HG02938 (cell line): ENCODE measurements around the gene FGD5.

ENCODE experiments used
- ATAC-seq: cut with Tn5 transposase; IDR thresholded peaks from one replicate; pipeline ENCODE4 v1.9.1; 2021; ENCODE audit warnings: mild to moderate bottlenecking, moderate library complexity; ENCODE audit not compliant: unreplicated experiment

Gene FGD5

DNA sequence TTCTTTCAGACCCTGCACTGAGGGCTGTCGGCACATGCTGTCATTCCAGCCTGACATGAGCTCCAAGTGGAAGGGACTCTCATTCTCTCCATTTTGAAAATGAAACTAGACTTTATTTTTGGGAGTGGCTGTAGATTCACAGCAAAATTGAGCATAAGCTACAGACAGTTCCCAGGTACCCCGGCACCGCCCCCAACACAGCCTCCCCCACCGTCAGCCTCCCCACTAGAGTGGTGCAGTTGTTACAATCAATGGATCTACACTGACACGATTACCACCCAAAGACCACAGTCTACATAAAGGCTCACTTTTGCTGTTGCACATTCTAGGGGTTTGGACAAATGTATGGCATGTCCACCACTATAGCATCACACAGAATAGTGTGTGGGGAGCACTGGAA lies 29.5 kb upstream of the FGD5 start:
- no peak for ATAC-seq

DNA sequence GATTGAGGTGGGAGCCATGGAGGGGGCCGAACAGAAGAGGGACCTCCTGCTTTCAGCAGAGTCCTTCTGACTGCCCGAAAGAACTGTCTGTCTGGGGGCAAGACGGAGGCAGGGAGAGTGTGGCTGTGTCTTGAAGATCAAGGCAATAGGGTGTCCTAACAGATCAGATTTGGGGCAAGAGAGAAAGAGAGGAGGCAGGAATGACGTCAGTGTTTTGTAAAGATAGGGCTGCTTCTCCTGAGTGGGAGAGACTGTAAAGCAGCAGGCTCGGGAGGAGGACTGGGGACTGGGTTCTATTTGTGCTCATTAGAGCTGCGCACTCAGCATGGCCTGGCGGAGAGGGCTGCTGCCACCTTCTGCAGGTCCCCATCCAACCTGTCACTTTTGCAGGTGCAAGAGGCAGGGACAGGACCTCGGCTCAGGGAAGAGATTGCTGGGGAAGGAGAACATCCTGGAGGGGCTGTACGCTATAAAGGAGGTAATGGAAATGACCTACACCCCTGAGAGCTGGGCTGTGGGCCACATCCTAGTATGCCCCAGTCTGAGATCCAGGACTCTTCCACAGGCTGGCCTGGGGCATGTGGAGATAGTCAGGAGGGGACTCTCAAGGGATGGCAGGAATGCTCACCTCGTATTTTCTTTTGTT lies 29.0 kb upstream of the FGD5 start:
- ATAC-seq, result no peak

GRCh38 chr3:14791343-14791945 lies 27.3 kb upstream of the FGD5 start:
- no peak for ATAC-seq

DNA sequence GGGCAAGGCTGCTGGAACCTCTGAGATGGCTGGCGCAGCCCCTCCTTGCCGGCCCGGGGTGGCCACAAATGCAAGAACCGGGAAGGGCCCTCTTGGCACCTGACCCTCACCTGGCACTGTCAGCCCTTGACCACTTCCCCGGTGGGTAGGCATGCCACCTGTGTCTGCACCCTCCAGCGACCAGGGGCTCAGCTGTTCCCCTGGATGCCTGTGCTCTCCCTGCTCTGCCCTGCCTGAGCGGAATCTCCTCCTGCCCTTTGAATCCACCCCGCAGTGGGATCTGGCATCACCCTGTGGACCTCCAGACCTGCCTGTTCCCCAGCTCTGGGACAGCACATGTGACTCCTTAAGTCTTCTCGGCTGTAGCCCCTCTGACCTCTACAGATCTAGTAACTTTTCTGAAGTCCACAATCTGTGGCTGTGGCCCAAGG lies 26.1 kb upstream of the FGD5 start:
- ATAC-seq, result no peak

DNA sequence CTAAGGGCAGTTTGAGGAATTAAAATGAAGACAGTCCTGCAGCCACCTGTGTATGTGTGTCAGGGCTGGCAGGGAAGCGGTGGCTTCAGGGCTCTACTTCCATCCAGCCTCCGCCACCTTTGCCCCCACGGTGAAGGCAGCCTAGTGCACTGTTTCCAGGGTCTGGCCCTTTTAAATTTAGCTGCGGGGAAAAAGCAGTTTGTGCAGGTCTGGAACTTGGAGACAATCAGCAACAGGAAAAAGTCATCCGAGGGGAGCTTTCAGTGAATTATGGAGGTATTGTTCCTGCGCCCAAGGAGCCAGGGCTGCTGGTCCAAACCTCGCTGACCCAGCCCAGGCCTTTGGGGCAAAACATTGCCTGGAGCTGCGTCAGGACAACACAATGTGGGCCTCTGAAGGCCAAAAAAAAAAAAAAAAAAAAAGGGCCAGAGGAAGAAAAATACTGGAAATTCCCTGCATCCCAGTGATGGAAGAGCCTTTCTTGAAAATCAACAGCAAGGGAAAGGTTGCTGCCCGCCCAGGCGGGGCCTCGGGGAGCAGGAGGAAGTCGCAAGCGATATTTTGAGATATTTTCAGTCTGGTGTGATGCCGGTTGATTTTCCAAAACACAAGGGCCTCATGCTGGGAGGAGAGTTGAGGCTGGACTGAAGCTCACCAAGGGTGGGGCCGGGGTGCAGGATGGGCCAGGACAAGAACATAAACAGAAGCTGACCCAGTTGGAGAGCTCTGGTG lies 25.5 kb upstream of the FGD5 start:
- no peak for ATAC-seq

GRCh38 chr3:14793858-14794234 lies 24.9 kb upstream of the FGD5 start:
- ATAC-seq, result no peak

- ATAC-seq, result no peak
Observed at GRCh38 chr3:14794435-14794834, 24.3 kb upstream of the FGD5 start.

- ATAC-seq, result no peak
Observed at GRCh38 chr3:14795996-14796395, 22.8 kb upstream of the FGD5 start.

DNA sequence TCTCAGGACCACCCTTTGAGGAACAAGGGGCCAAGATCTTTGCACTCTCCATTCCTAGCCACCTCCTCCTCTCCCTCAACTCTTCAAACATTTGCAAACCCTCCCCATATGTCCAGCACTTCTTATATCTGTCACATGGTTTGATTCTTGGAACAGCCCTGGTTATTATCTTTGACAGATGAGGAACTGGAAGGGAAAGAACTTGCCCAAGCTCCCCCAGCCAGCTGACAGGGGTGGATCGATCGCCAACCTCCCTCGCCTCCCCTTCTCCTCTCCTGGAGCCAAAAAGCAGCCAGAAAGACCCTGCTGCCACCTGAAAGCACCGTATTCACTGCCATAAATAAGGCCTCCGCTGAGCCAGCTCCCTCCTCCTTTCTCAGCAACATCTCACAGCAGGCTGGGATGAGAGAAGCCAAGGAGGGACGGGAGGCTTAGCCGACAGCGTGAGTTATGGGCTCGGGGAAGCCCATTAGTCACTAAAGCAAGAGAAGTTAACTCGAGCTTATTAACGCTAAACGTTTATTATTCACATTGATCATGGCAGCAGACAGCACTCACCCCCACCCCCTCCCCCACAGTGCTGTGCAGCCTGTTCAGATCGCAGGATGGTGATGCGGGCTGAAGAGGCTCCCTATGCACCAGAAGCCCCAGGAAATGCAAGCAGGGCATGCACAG lies 22.2 kb upstream of the FGD5 start:
- ATAC-seq, result no peak

GRCh38 chr3:14797731-14798130 lies 21.0 kb upstream of the FGD5 start:
- no peak for ATAC-seq

GRCh38 chr3:14798231-14798630 lies 20.5 kb upstream of the FGD5 start:
- no peak for ATAC-seq

DNA sequence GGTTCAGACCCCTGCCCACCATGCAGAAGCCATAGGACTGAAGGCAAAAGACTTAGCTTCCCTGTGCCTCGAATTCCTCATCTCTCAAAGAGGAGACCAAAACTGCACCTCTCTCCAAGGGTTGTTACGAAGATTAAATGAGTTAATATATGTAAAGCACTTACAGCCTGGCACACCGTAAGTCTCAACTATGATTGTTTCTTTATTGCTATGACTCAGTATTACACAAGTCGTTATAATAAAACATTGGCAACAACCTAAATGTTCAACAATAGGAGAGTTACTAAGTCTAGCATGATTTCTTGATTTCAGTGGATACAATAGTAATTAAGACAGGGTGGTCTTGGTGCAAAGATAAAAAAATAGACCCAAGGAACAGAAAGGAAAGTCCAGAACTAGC lies 19.6 kb upstream of the FGD5 start:
- no peak for ATAC-seq

- no peak for ATAC-seq
Observed at GRCh38 chr3:14801031-14801430, 17.7 kb upstream of the FGD5 start.

GRCh38 chr3:14801668-14802380 lies 16.9 kb upstream of the FGD5 start:
- ATAC-seq, result no peak

DNA sequence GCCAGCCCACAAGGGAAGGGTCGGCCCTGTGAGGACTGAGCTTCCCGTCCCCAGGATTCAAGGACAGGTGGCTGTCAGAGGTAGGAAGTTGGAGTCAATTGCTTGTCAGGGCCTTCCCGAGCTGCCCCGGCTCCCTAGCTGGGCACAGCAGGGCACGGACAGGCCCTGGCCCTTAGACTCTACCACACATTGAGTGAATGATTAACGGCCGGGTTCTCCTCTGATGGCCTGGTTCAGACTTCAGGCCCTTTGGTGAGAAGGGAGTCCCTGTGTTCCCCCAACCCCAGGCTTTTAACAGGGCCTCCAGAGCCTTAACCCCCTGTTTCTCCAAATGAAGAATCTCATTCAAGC lies 16.4 kb upstream of the FGD5 start:
- ATAC-seq, result no peak

GRCh38 chr3:14803101-14803980 lies 15.4 kb upstream of the FGD5 start:
- no peak for ATAC-seq

GRCh38 chr3:14803981-14804834 lies 14.6 kb upstream of the FGD5 start:
- no peak for ATAC-seq

DNA sequence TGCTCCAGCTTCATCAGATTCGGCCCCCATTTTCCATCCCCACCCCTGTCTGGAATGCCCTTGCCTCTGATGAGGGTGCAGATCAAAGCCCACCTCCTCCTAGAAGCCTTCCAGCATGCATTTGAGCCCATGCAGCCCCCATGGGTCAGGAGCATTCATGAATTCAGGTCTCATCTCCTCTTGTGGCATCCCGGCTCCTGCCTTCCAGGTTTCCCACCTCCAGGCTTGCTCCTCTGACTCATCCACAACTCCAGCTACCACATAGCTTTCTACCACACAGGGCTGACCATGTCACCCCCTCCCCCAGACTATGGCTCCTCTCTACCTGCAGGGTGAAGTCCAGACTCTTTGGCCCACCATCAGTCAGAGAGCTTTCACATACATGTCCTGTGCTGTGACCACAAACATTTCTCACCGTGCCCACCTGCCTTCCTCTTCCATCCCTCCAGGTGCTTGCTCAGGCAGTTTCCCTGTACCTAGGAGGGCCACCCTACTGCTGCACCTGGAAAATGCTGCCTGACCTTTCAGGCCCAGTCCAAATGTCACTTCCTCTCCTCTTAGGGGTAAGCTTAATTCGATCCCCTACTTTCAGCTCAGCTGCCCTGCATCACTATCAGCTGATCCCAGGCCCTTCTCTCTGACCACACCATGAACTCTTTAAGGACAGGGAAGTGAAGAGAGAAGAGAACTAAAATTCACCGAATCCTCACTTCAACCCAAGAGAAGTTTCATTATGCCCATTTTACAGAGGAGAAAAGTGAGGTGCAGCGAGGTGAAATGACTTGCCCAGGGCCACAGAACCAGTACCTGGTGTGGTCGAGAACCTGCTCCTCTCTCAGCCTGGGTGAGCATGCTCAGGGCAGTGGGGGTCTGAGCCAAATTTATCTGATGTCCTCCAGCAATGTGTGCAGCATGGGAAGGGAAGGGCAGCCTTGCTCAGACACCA lies 13.7 kb upstream of the FGD5 start:
- no peak for ATAC-seq
